NT2/D1 (cell line): Measurements from ENCODE around the gene SPRED1.
"Not testable (repeated sequence)": the region's sequence is repeated elsewhere in the genome, so short reads cannot be mapped to it uniquely, and the experiment has no call there.

Experiments used
- SUZ12 ChIP-seq: IDR thresholded peaks from 2 replicates; pipeline ENCODE4 v1.6.1; 2011; ENCODE audit not compliant: insufficient read length, insufficient read depth; ENCODE audit errors: extremely low read depth
- YY1 ChIP-seq: IDR thresholded peaks from 2 replicates; pipeline ENCODE4 v1.6.1; 2011; ENCODE audit not compliant: insufficient read length, insufficient read depth

- TF ChIP-seq SUZ12, YY1: not testable (repeated sequence)
Measured at GRCh38 chr15:38237021-38237420, 15.6 kb upstream of the SPRED1 start.
